ENCODE measurements around the gene APRT. TPM values are rescaled to one million over a fixed set of nuclear protein-coding genes. Genes with fewer than 3 reads are reported as not detected.

The APRT gene
- polyA plus RNA-seq, 3 donors: 123 to 307 (median 233) TPM

DNA sequence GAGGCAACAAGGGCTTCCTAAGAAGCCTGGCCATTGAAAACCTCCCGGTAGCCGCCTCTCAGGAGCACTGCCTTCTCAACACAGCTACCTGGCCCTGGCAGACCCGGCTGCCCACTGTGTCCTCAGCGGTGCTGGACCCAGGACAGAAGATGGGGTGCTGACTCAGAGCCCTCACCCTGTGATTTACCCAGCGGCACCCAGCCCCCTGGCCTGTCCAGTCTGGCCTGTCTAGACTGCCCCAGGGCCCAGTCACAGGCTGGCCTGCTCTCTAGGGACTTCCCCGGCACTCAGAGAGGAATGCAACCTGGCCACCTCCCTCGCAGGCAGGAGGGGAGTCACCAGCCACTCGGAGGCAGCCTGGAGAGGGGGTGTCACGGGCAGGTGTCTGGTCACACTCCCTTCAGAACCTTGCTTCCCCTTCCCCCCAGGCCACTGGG lies 46.8 kb downstream of the APRT start:
- TF ChIP-seq, protein P1, sequence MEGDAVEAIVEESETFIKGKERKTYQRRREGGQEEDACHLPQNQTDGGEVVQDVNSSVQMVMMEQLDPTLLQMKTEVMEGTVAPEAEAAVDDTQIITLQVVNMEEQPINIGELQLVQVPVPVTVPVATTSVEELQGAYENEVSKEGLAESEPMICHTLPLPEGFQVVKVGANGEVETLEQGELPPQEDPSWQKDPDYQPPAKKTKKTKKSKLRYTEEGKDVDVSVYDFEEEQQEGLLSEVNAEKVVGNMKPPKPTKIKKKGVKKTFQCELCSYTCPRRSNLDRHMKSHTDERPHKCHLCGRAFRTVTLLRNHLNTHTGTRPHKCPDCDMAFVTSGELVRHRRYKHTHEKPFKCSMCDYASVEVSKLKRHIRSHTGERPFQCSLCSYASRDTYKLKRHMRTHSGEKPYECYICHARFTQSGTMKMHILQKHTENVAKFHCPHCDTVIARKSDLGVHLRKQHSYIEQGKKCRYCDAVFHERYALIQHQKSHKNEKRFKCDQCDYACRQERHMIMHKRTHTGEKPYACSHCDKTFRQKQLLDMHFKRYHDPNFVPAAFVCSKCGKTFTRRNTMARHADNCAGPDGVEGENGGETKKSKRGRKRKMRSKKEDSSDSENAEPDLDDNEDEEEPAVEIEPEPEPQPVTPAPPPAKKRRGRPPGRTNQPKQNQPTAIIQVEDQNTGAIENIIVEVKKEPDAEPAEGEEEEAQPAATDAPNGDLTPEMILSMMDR (IDR thresholded peaks at IDR 0.05): no peak
- H3K9ac ChIP-seq (ENCODE audit: insufficient read depth, low read length, poor library complexity, severe bottlenecking): no peak overlapping the region
- no peaks in the 10 kb centered on the region for H3K9me3 ChIP-seq (replicated peaks in 1 of 2; ENCODE audit: control insufficient read depth in 1 of 2, insufficient read depth in 1 of 2, low read length in 2 of 2)
- Mint-ChIP-seq H3K27me3 (ENCODE audit: low read depth in 3 of 3) (peaks cover 0 to 1% (median 0%) of the 10 kb centered on the region in 3 donors), H3K27ac (peak overlapping the region in 2 of 7 donors; percentile 30 to 54), H3K9me3 (no peaks in the 10 kb centered on the region), H3K4me1 (peaks cover 28% of the 10 kb centered on the region), H3K4me3 (no peak overlapping the region), H3K36me3 (peaks cover 17 to 40% of the 10 kb centered on the region in 2 donors)
- peaks cover 26 to 46% of the 10 kb centered on the region in 2 donors for H3K36me3 ChIP-seq (replicated peaks in 1 of 2; ENCODE audit: control insufficient read depth in 1 of 2, insufficient read depth in 2 of 2, low read length in 2 of 2)
- H3K4me1 ChIP-seq (ENCODE audit: control insufficient read depth in 1 of 2, insufficient read depth in 2 of 2, low read length in 2 of 2): peaks cover 3 to 21% of the 10 kb centered on the region in 2 donors
- no peak overlapping the region for H3K4me2 ChIP-seq (replicated peaks; ENCODE audit: extremely low read depth, low read length, poor library complexity, severe bottlenecking)
- intact Hi-C loops (cut with micrococcal nuclease): no loop called here
- no peak for DNase-seq
- H3K4me3 ChIP-seq (replicated peaks in 1 of 3; ENCODE audit: low read depth in 2 of 3, low read length in 3 of 3): no peak overlapping the region
- H3K79me2 ChIP-seq (ENCODE audit: insufficient read depth, low read length): peaks cover 100% of the 10 kb centered on the region
- H3K27me3 ChIP-seq (ENCODE audit: control insufficient read depth in 2 of 2, insufficient read depth in 2 of 2, low read length in 2 of 2): no peaks in the 10 kb centered on the region
- H2AFZ ChIP-seq (ENCODE audit: insufficient read depth, low read depth, low read length, poor library complexity, severe bottlenecking): no peak overlapping the region
- H3K27ac ChIP-seq (ENCODE audit: low read depth in 1 of 2, low read length in 2 of 2): peak overlapping the region in 1 of 2 donors; percentile 36
- WGBS (ENCODE audit: insufficient coverage): 99% methylated on average over 5 of the region's 9 CpGs
- peaks cover 100% of the 10 kb centered on the region for H4K20me1 ChIP-seq (ENCODE audit: insufficient read depth, low read length)

DNA sequence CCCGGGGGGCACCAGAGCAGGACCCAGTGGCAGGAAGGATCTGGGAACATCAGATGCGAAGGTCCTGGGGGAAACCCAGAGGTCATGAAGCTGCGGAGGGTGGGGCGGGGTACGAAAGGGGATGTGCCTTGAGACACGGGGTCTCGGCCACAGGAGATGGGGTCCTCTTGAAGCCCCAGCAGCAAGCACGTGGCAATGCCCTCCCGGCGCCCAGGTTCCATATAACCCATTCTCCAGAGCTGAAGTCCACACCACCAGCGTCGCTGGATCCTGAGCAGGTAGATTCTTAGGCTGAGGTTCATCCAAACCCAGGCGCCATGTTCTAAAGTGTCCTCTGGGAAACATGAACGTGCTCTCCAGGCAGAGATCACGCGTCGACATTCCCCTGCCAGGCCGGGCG lies 47.6 kb downstream of the APRT start:
- Histone ChIP-seq H3K4me1 (ENCODE audit: control insufficient read depth in 1 of 2, insufficient read depth in 2 of 2, low read length in 2 of 2) (peaks cover 3 to 27% of the 10 kb centered on the region in 2 donors), H3K9me3 (replicated peaks in 1 of 2; ENCODE audit: control insufficient read depth in 1 of 2, insufficient read depth in 1 of 2, low read length in 2 of 2) (no peaks in the 10 kb centered on the region), H4K20me1 (ENCODE audit: insufficient read depth, low read length) (peaks cover 100% of the 10 kb centered on the region), H3K27ac (ENCODE audit: low read depth in 1 of 2, low read length in 2 of 2) (no peak overlapping the region), H3K9ac (ENCODE audit: insufficient read depth, low read length, poor library complexity, severe bottlenecking) (no peak overlapping the region), H3K4me3 (replicated peaks in 1 of 3; ENCODE audit: low read depth in 2 of 3, low read length in 3 of 3) (no peak overlapping the region), H3K79me2 (ENCODE audit: insufficient read depth, low read length) (peaks cover 100% of the 10 kb centered on the region), H3K36me3 (replicated peaks in 1 of 2; ENCODE audit: control insufficient read depth in 1 of 2, insufficient read depth in 2 of 2, low read length in 2 of 2) (peaks cover 21 to 46% of the 10 kb centered on the region in 2 donors), H2AFZ (ENCODE audit: insufficient read depth, low read depth, low read length, poor library complexity, severe bottlenecking) (no peak overlapping the region), H3K27me3 (ENCODE audit: control insufficient read depth in 2 of 2, insufficient read depth in 2 of 2, low read length in 2 of 2) (no peaks in the 10 kb centered on the region), H3K4me2 (replicated peaks; ENCODE audit: extremely low read depth, low read length, poor library complexity, severe bottlenecking) (no peak overlapping the region)
- 95% methylated on average over 17 of the region's 19 CpGs for WGBS (ENCODE audit: insufficient coverage)
- TF ChIP-seq, protein P1 (IDR thresholded peaks at IDR 0.05): no peak
- DNase-seq: no peak
- Mint-ChIP-seq H3K36me3 (peaks cover 17 to 39% of the 10 kb centered on the region in 2 donors), H3K9me3 (peaks cover 0 to 1% (median 0%) of the 10 kb centered on the region in 7 donors), H3K27me3 (ENCODE audit: low read depth in 3 of 3) (peaks cover 0 to 1% (median 0%) of the 10 kb centered on the region in 3 donors), H3K4me3 (no peak overlapping the region), H3K4me1 (peaks cover 27% of the 10 kb centered on the region), H3K27ac (peak overlapping the region in 1 of 7 donors; percentile 21)
- intact Hi-C loops (cut with micrococcal nuclease): no loop called here
